NCI-H2196 (cell line): ENCODE data around the gene FCGR1A.
A peak's percentile ranks its signal among the peaks of the same experiment; 100 is the strongest.
"Not testable (repeated sequence)": the region's sequence is repeated elsewhere in the genome, so short reads cannot be mapped to it uniquely, and the experiment has no call there.

Source experiments
- DNase-seq: peaks from one replicate; lab custom pipeline; 2025; ENCODE audit not compliant: unreplicated experiment; lab: John Stamatoyannopoulos, UW

The FCGR1A gene

GRCh38 chr1:149775510-149776147 lies 6.9 kb upstream of the FCGR1A start:
- DNase-seq, result not testable (repeated sequence)

- DNase-seq, result not testable (repeated sequence)
Observed at GRCh38 chr1:149777084-149777483, 5.4 kb upstream of the FCGR1A start.

- DNase-seq, result not testable (repeated sequence)
Observed at GRCh38 chr1:149778313-149778712, 4.2 kb upstream of the FCGR1A start.

GRCh38 chr1:149781413-149781984 lies 995 bp upstream of the FCGR1A start:
- DNase-seq, result not testable (repeated sequence)

GRCh38 chr1:149783289-149783688 lies 795 bp downstream of the FCGR1A start:
- DNase-seq, result not testable (repeated sequence)

GRCh38 chr1:149783868-149784267 lies 1.4 kb downstream of the FCGR1A start:
- not testable (repeated sequence) for DNase-seq

- not testable (repeated sequence) for DNase-seq
Observed at GRCh38 chr1:149787688-149788451, 5.4 kb downstream of the FCGR1A start.

- peak; percentile 56 for DNase-seq
Observed at GRCh38 chr1:149792502-149792901, 10.0 kb downstream of the FCGR1A start.

- DNase-seq, result peak; percentile 76
Observed at GRCh38 chr1:149792912-149793515, 10.5 kb downstream of the FCGR1A start.

- DNase-seq, result not testable (repeated sequence)
Observed at GRCh38 chr1:149793885-149794284, 11.4 kb downstream of the FCGR1A start.

- DNase-seq, result not testable (repeated sequence)
Observed at GRCh38 chr1:149801628-149802027, 19.1 kb downstream of the FCGR1A start.

- DNase-seq, result not testable (repeated sequence)
Observed at GRCh38 chr1:149804417-149805080, 22.1 kb downstream of the FCGR1A start.

- not testable (repeated sequence) for DNase-seq
Observed at GRCh38 chr1:149810697-149811405, 28.4 kb downstream of the FCGR1A start.

- DNase-seq, result not testable (repeated sequence)
Observed at GRCh38 chr1:149811514-149811889, 29.0 kb downstream of the FCGR1A start.

GRCh38 chr1:149811890-149812829 lies 29.7 kb downstream of the FCGR1A start:
- DNase-seq, result peak; percentile 84

- DNase-seq, result peak; percentile 65
Observed at GRCh38 chr1:149812893-149813801, 30.7 kb downstream of the FCGR1A start.

GRCh38 chr1:149820387-149820786 lies 37.9 kb downstream of the FCGR1A start:
- not testable (repeated sequence) for DNase-seq

- not testable (repeated sequence) for DNase-seq
Observed at GRCh38 chr1:149826555-149826954, 44.1 kb downstream of the FCGR1A start.
